ENCODE data around the gene TLE3. TPM values are rescaled to one million over a fixed set of nuclear protein-coding genes. Genes with fewer than 3 reads are reported as not detected.

TLE3 gene
- total RNA-seq, 3 donors from 2014 or later: 67.0 to 73.9 (median 73.4) TPM

- no peak for DNase-seq (ENCODE audit: low spot score in 2 of 2)
- intact Hi-C loops (cut with DNase I; ENCODE audit: low total_unique reads): no loop called here
- no peak overlapping the region for H3K4me3 ChIP-seq
- no peaks in the 10 kb centered on the region for H3K27me3 ChIP-seq
- peaks cover 11 to 14% of the 10 kb centered on the region in 2 donors for H3K9me3 ChIP-seq
- no peak overlapping the region for H3K27ac ChIP-seq
- no peaks in the 10 kb centered on the region for H3K4me1 ChIP-seq
- no peak for TF ChIP-seq CTCF (IDR thresholded peaks at IDR 0.05)
- TF ChIP-seq POLR2A (IDR thresholded peaks at IDR 0.05): no peak
- TF ChIP-seq POLR2AphosphoS5 (IDR thresholded peaks at IDR 0.05): no peak
- H3K36me3 ChIP-seq: no peaks in the 10 kb centered on the region
These were observed 91.2 kb downstream of the TLE3 start for GRCh38 chr15:70006259-70007147.

- no peaks in the 10 kb centered on the region for H3K4me1 ChIP-seq
- no peak for DNase-seq (ENCODE audit: low spot score in 2 of 2)
- H3K27ac ChIP-seq: no peak overlapping the region
- no peaks in the 10 kb centered on the region for H3K27me3 ChIP-seq
- no peaks in the 10 kb centered on the region for H3K36me3 ChIP-seq
- peaks cover 11 to 14% of the 10 kb centered on the region in 2 donors for H3K9me3 ChIP-seq
- no peak overlapping the region for H3K4me3 ChIP-seq
- no peak for TF ChIP-seq POLR2A (IDR thresholded peaks at IDR 0.05)
- TF ChIP-seq POLR2AphosphoS5 (IDR thresholded peaks at IDR 0.05): no peak
- no peak for TF ChIP-seq CTCF (IDR thresholded peaks at IDR 0.05)
- intact Hi-C loops (cut with DNase I; ENCODE audit: low total_unique reads): no loop called here
These were observed 92.9 kb downstream of the TLE3 start for GRCh38 chr15:70004826-70005225.

DNA sequence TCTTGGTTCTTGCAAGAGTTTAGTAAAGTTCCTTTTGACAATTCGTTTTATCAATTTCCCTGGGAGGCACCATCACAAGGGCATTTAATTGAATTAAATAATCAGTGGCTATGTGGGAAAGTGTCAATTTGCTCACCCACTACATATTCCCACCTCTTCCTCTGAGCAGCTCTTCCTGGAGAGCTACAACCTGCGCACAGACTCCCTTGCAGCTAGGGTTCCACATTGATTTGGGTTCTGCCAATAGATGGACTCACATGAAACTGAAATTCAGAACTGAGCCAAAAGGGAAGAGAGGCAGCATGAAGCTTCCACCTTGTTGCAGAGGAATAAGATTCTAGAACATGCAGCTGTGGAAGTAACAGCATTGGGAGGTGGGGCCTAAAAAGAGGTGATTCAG lies 94.8 kb downstream of the TLE3 start:
- H3K4me3 ChIP-seq: no peak overlapping the region
- DNase-seq (ENCODE audit: low spot score in 2 of 2): no peak
- H3K27me3 ChIP-seq: no peaks in the 10 kb centered on the region
- intact Hi-C loops (cut with DNase I; ENCODE audit: low total_unique reads): no loop called here
- no peaks in the 10 kb centered on the region for H3K4me1 ChIP-seq
- peaks cover 11 to 14% of the 10 kb centered on the region in 2 donors for H3K9me3 ChIP-seq
- no peaks in the 10 kb centered on the region for H3K36me3 ChIP-seq
- no peak overlapping the region for H3K27ac ChIP-seq
- TF ChIP-seq POLR2A (IDR thresholded peaks at IDR 0.05) (no peak), CTCF (IDR thresholded peaks at IDR 0.05) (no peak), POLR2AphosphoS5 (IDR thresholded peaks at IDR 0.05) (no peak)

DNA sequence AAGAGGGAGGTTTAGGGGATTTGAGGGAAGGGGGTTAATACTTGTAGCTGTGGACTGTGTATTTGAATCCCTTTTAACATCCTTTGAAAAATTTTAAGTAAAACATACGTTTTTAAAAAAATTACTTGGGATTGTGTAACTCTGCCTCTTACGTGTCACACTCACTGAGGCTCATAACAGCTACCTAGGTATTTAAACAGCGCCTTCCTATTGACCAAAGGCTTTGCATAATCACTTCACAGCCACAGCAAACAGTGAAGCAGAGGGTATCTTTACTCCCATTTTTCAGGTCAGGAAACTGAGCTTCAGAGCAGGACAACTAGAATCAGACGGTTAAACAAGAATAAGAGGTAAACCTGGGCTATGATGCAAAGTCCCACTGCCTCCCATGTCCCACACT lies 95.9 kb downstream of the TLE3 start:
- H3K9me3 ChIP-seq: peaks cover 11 to 14% of the 10 kb centered on the region in 2 donors
- intact Hi-C loops (cut with DNase I; ENCODE audit: low total_unique reads): no loop called here
- DNase-seq (ENCODE audit: low spot score in 2 of 2): no peak
- H3K4me1 ChIP-seq: no peaks in the 10 kb centered on the region
- no peak overlapping the region for H3K27ac ChIP-seq
- no peaks in the 10 kb centered on the region for H3K27me3 ChIP-seq
- H3K36me3 ChIP-seq: no peaks in the 10 kb centered on the region
- H3K4me3 ChIP-seq: no peak overlapping the region
- no peak for TF ChIP-seq POLR2A (IDR thresholded peaks at IDR 0.05)

- Histone ChIP-seq H3K9me3 (peaks cover 11 to 14% of the 10 kb centered on the region in 2 donors), H3K36me3 (no peaks in the 10 kb centered on the region), H3K4me3 (no peak overlapping the region), H3K27me3 (no peaks in the 10 kb centered on the region), H3K27ac (no peak overlapping the region), H3K4me1 (no peaks in the 10 kb centered on the region)
- TF ChIP-seq POLR2AphosphoS5 (IDR thresholded peaks at IDR 0.05): no peak
- TF ChIP-seq CTCF (IDR thresholded peaks at IDR 0.05): no peak
- no peak for TF ChIP-seq POLR2A (IDR thresholded peaks at IDR 0.05)
- DNase-seq (ENCODE audit: low spot score in 2 of 2): no peak
- intact Hi-C loops (cut with DNase I; ENCODE audit: low total_unique reads): no loop called here
These were observed 98.2 kb downstream of the TLE3 start for GRCh38 chr15:69999392-70000085.
